Measurements from ENCODE around the gene IGSF3. TPM values are rescaled to one million over a fixed set of nuclear protein-coding genes. Genes with fewer than 3 reads are reported as not detected.

Gene IGSF3
- total and polyA plus RNA-seq, 2 donors from 2014 or later, result 12.0 to 38.8 TPM

DNA sequence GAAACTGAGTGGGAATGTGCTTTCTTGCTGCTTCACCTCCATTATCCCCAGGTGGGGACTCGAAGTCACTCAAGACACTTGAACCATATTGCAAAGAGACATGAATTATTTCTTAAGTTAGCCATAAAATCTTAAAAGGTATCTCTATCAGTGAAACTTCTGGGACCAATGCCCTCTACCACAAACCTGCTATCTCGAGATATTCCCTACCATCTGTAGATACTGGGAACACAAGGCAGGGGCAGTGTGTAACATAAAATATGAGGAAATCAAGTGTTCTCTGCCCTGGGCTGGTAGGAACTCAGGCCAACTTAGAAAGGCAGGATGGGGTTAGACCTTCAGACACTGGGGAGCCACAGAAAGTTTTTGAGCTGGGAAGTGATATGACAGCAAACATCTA, 95.4 kb downstream of the IGSF3 start:
- no peak overlapping the region for H3K9ac ChIP-seq (ENCODE audit: low read length in 3 of 3)
- no peaks in the 10 kb centered on the region for H3K9me3 ChIP-seq (ENCODE audit: control insufficient read depth in 2 of 3, insufficient read depth in 1 of 3, low read length in 3 of 3)
- H3K4me3 ChIP-seq (ENCODE audit: low read length in 3 of 3), result no peak overlapping the region
- peaks cover 0 to 5% (median 3%) of the 10 kb centered on the region in 3 donors for H3K36me3 ChIP-seq (ENCODE audit: control insufficient read depth in 2 of 3, insufficient read depth in 3 of 3, low read length in 3 of 3)
- TF ChIP-seq, protein P1, sequence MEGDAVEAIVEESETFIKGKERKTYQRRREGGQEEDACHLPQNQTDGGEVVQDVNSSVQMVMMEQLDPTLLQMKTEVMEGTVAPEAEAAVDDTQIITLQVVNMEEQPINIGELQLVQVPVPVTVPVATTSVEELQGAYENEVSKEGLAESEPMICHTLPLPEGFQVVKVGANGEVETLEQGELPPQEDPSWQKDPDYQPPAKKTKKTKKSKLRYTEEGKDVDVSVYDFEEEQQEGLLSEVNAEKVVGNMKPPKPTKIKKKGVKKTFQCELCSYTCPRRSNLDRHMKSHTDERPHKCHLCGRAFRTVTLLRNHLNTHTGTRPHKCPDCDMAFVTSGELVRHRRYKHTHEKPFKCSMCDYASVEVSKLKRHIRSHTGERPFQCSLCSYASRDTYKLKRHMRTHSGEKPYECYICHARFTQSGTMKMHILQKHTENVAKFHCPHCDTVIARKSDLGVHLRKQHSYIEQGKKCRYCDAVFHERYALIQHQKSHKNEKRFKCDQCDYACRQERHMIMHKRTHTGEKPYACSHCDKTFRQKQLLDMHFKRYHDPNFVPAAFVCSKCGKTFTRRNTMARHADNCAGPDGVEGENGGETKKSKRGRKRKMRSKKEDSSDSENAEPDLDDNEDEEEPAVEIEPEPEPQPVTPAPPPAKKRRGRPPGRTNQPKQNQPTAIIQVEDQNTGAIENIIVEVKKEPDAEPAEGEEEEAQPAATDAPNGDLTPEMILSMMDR (IDR thresholded peaks at IDR 0.05; ENCODE audit: borderline replicate concordance, extremely low read depth, insufficient read depth), result no peak
- intact Hi-C loops (cut with DNase I), result no loop called here
- no peaks in the 10 kb centered on the region for H3K27me3 ChIP-seq (ENCODE audit: control insufficient read depth, insufficient read depth, low read length)
- FAIRE-seq, result no peak
- no peak overlapping the region for H3K27ac ChIP-seq (ENCODE audit: low read depth in 2 of 2, low read length in 2 of 2)
- peaks cover 0 to 12% (median 4%) of the 10 kb centered on the region in 3 donors for H3K4me1 ChIP-seq (ENCODE audit: control insufficient read depth in 2 of 3, insufficient read depth in 2 of 3, low read depth in 1 of 3, low read length in 3 of 3)
- DNase-seq, result no peak

DNA sequence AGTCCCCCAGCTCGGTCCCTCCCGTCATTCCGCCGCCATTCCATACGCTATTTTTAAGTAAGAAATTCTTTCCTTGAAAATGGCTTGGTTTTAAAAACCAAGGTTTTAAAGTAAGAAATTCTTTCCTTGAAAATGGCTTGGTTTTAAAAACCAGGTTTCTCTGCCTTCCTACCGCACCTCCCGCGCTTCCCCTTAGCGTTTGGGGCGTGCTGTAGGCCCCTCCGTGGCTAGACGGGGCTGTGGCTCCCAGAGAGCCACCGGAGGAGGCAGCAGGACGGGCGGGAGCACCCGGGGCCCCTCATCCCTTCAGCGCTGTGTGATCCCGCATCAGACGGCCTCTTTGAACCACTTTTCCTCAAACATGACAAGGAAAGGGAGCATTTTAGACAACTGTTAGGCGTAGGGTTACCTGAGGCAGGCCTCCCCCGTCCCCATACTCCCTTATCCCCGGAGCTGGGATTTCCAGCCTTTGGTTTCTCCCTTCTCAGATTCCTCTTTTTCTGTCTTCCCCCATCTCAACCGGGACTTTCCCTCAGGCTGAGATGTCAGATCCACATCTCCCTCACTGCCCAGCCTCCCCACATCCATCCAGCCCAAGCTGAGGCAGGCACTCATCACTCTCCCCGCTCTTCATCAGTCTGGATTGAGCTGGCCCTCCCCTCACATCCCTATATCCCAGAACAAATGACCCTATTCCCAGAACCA, 96.2 kb downstream of the IGSF3 start:
- Histone ChIP-seq H3K4me1 (ENCODE audit: control insufficient read depth in 2 of 3, insufficient read depth in 2 of 3, low read depth in 1 of 3, low read length in 3 of 3) (peaks cover 0 to 12% (median 4%) of the 10 kb centered on the region in 3 donors), H3K9me3 (ENCODE audit: control insufficient read depth in 2 of 3, insufficient read depth in 1 of 3, low read length in 3 of 3) (no peaks in the 10 kb centered on the region), H3K27me3 (ENCODE audit: control insufficient read depth, insufficient read depth, low read length) (no peaks in the 10 kb centered on the region), H3K36me3 (ENCODE audit: control insufficient read depth in 2 of 3, insufficient read depth in 3 of 3, low read length in 3 of 3) (peaks cover 0 to 1% (median 0%) of the 10 kb centered on the region in 3 donors), H3K4me3 (ENCODE audit: low read length in 3 of 3) (peak overlapping the region; percentile 39 to 73 (median 42)), H3K9ac (ENCODE audit: low read length in 3 of 3) (peak overlapping the region in 2 of 3 donors; percentile 78 to 95), H3K27ac (ENCODE audit: low read depth in 2 of 2, low read length in 2 of 2) (peak overlapping the region; percentile 93 to 94)
- no peak for FAIRE-seq
- intact Hi-C loops (cut with DNase I), result no loop called here
- TF ChIP-seq, protein P1 (IDR thresholded peaks at IDR 0.05; ENCODE audit: borderline replicate concordance, extremely low read depth, insufficient read depth), result no peak
- peak in 4 of 5 donors; percentile 24 to 53 (median 48) for DNase-seq

GRCh38 chr1:116570358-116571214, 96.9 kb downstream of the IGSF3 start, which contains the start of gene CD58:
Gene CD58, minus strand, starts transcription at chr1:116571026. Its CDS starts 54 bp downstream, at chr1:116570972.
- intact Hi-C loops (cut with DNase I), result no loop called here
- no peaks in the 10 kb centered on the region for H3K36me3 ChIP-seq (ENCODE audit: control insufficient read depth in 2 of 3, insufficient read depth in 3 of 3, low read length in 3 of 3)
- peaks cover 0 to 12% (median 4%) of the 10 kb centered on the region in 3 donors for H3K4me1 ChIP-seq (ENCODE audit: control insufficient read depth in 2 of 3, insufficient read depth in 2 of 3, low read depth in 1 of 3, low read length in 3 of 3)
- DNase-seq (peak; percentile 87 to 96 (median 91)), FAIRE-seq (no peak)
- TF ChIP-seq, protein P1 (IDR thresholded peaks at IDR 0.05; ENCODE audit: borderline replicate concordance, extremely low read depth, insufficient read depth), result peak; percentile 59
- no peaks in the 10 kb centered on the region for H3K27me3 ChIP-seq (ENCODE audit: control insufficient read depth, insufficient read depth, low read length)
- peak within 1 kb of the TSS; percentile 28 to 95 (median 86) for H3K9ac ChIP-seq (ENCODE audit: low read length in 3 of 3)
- H3K27ac ChIP-seq (ENCODE audit: low read depth in 2 of 2, low read length in 2 of 2), result peak within 1 kb of the TSS; percentile 93 to 94
- peak within 1 kb of the TSS; percentile 65 to 94 (median 73) for H3K4me3 ChIP-seq (ENCODE audit: low read length in 3 of 3)
- no peaks in the 10 kb centered on the region for H3K9me3 ChIP-seq (ENCODE audit: control insufficient read depth in 2 of 3, insufficient read depth in 1 of 3, low read length in 3 of 3)

Measured in kidney (tissue), 14 donors.